HL-60/S4 treated with retinoic acid at 250 ng/mL for 4 days and 3 days (cell line): ENCODE measurements around the gene SERPINA3.
"Not testable (repeated sequence)": the region's sequence is repeated elsewhere in the genome, so short reads cannot be mapped to it uniquely, and the experiment has no call there.

Experiments
- in situ Hi-C: fragments of 300-500 bp; cut with MboI; formaldehyde crosslinking; loops from 2 replicates; pipeline ENCODE4 v1.7.0; 2022; ENCODE audit warnings: low sequenced_read_pairs

SERPINA3 gene

GRCh38 chr14:94584591-94585280 is 27.5 kb upstream of the SERPINA3 start:
- in situ Hi-C loops, result no loop called here

GRCh38 chr14:94586635-94587034 is 25.6 kb upstream of the SERPINA3 start:
- in situ Hi-C loops, result no loop called here

GRCh38 chr14:94588311-94588710 is 23.9 kb upstream of the SERPINA3 start:
- in situ Hi-C loops, result no loop called here

GRCh38 chr14:94591073-94591472 is 21.1 kb upstream of the SERPINA3 start:
- in situ Hi-C loops, result no loop called here

- in situ Hi-C loops, result no loop called here
Observed at GRCh38 chr14:94591871-94592270, 20.3 kb upstream of the SERPINA3 start.

- in situ Hi-C loops, result no loop called here
Observed at GRCh38 chr14:94592457-94592856, 19.7 kb upstream of the SERPINA3 start.

GRCh38 chr14:94593376-94593748 is 18.8 kb upstream of the SERPINA3 start:
- in situ Hi-C loops, result no loop called here

- in situ Hi-C loops, result no loop called here
Observed at GRCh38 chr14:94593749-94594431, 18.3 kb upstream of the SERPINA3 start.

GRCh38 chr14:94594441-94594840 is 17.8 kb upstream of the SERPINA3 start:
- in situ Hi-C loops, result no loop called here

GRCh38 chr14:94595912-94596311 is 16.3 kb upstream of the SERPINA3 start:
- in situ Hi-C loops, result no loop called here

GRCh38 chr14:94596361-94596760 is 15.8 kb upstream of the SERPINA3 start:
- in situ Hi-C loops, result no loop called here

GRCh38 chr14:94597788-94598187 is 14.4 kb upstream of the SERPINA3 start:
- in situ Hi-C loops, result no loop called here

GRCh38 chr14:94598506-94598815 is 13.7 kb upstream of the SERPINA3 start:
- in situ Hi-C loops, result no loop called here

GRCh38 chr14:94598816-94599655 is 13.2 kb upstream of the SERPINA3 start:
- in situ Hi-C loops, result no loop called here

GRCh38 chr14:94599656-94600004 is 12.6 kb upstream of the SERPINA3 start:
- in situ Hi-C loops, result no loop called here

- in situ Hi-C loops, result no loop called here
Observed at GRCh38 chr14:94600148-94600545, 12.0 kb upstream of the SERPINA3 start.

GRCh38 chr14:94601884-94602391 is 10.3 kb upstream of the SERPINA3 start:
- in situ Hi-C loops, result no loop called here

GRCh38 chr14:94602722-94603121 is 9.5 kb upstream of the SERPINA3 start:
- in situ Hi-C loops, result no loop called here

- in situ Hi-C loops, result no loop called here
Observed at GRCh38 chr14:94605361-94605760, 6.8 kb upstream of the SERPINA3 start.

GRCh38 chr14:94608966-94609365 is 3.2 kb upstream of the SERPINA3 start:
- in situ Hi-C loops, result not testable (repeated sequence)

GRCh38 chr14:94611179-94611578 is 1.0 kb upstream of the SERPINA3 start:
- in situ Hi-C loops, result no loop called here
